ENCODE data around the gene ACP3. TPM values are rescaled to one million over a fixed set of nuclear protein-coding genes. Genes with fewer than 3 reads are reported as not detected.

The ACP3 gene
- total RNA-seq, 2 donors from 2014 or later: 5.6 to 5.9 TPM

DNA sequence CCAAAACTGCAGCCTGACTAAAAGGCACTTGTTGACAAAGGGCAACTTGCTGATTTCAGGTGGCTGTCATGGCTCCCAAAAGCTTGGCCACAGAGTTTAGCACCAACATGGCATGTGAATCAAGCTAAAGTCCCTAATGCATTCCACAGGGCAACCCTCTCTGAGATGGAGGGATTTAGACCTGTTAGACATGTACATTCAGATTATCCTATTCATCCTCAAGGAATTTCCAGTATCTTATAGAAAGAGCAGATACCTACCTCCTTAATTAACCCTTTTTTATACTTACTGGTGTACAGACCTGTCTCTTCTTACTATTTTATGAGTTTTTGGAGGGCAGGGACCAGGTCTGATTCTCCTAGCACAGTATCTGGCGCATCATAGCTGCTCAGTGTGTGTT, 31.3 kb downstream of the ACP3 start:
- ATAC-seq (ENCODE audit: insufficient number of reproducible peaks, low FRiP score, low read depth) (no peak), DNase-seq (ENCODE audit: low spot score) (no peak)
- no peak overlapping the region for H3K4me3 ChIP-seq
- no peaks in the 10 kb centered on the region for H3K27me3 ChIP-seq (replicated peaks; ENCODE audit: insufficient read depth)
- no peaks in the 10 kb centered on the region for H3K4me1 ChIP-seq (ENCODE audit: control insufficient read depth in 1 of 2, low read depth in 2 of 2)
- H3K27ac ChIP-seq: no peak overlapping the region
- H3K9me3 ChIP-seq: no peaks in the 10 kb centered on the region
- H3K36me3 ChIP-seq: no peaks in the 10 kb centered on the region
- TF ChIP-seq CTCF (IDR thresholded peaks at IDR 0.05): no peak

- Histone ChIP-seq H3K4me3 (no peak overlapping the region), H3K9me3 (no peaks in the 10 kb centered on the region), H3K4me1 (ENCODE audit: control insufficient read depth in 1 of 2, low read depth in 2 of 2) (no peaks in the 10 kb centered on the region), H3K36me3 (no peaks in the 10 kb centered on the region), H3K27ac (no peak overlapping the region), H3K27me3 (replicated peaks; ENCODE audit: insufficient read depth) (no peaks in the 10 kb centered on the region)
- DNase-seq (ENCODE audit: low spot score) (no peak), ATAC-seq (ENCODE audit: insufficient number of reproducible peaks, low FRiP score, low read depth) (no peak)
- TF ChIP-seq CTCF (IDR thresholded peaks at IDR 0.05): no peak
Measured at GRCh38 chr3:132350814-132351213, 33.6 kb downstream of the ACP3 start.

DNA sequence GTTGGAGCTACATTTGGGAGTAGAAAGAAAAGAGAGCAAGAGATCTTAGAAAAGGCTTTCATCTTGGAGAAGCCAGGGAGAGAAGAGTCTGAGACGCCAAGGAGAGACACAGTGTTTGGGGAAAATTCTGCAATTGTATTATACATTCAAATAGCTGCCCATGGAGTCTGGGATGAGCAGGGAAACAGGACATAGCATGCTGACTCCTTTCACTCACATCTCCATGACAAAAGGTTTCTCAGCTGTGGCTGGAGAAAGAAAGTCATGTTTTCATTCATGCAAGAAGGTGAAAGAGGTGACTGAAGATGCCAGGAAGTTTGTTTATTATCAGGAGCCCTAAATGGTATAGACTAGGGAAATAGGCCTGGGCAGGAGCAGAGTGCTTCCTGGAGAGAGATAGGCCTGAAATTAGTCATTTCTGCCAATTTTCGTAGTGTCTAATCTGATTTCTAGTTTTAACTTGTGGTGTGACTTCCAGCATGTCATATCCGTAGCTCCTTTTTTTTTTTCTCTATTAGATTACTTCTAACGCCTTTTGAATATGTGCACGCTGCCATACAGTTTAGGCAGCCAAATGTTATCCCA, 34.1 kb downstream of the ACP3 start:
- ATAC-seq (ENCODE audit: insufficient number of reproducible peaks, low FRiP score, low read depth): no peak

GRCh38 chr3:132352556-132353143, 35.4 kb downstream of the ACP3 start:
- peak; percentile 90 for TF ChIP-seq CTCF (IDR thresholded peaks at IDR 0.05)
- H3K27ac ChIP-seq: no peak overlapping the region
- H3K4me1 ChIP-seq (ENCODE audit: control insufficient read depth in 1 of 2, low read depth in 2 of 2): no peaks in the 10 kb centered on the region
- ATAC-seq (ENCODE audit: insufficient number of reproducible peaks, low FRiP score, low read depth) (peak; percentile 72), DNase-seq (ENCODE audit: low spot score) (peak; percentile 28)
- H3K9me3 ChIP-seq: no peaks in the 10 kb centered on the region
- H3K36me3 ChIP-seq: no peaks in the 10 kb centered on the region
- H3K4me3 ChIP-seq: no peak overlapping the region
- no peaks in the 10 kb centered on the region for H3K27me3 ChIP-seq (replicated peaks; ENCODE audit: insufficient read depth)

More for the DNA sequence above, 34.1 kb downstream of the ACP3 start:
- no peaks in the 10 kb centered on the region for H3K4me1 ChIP-seq (ENCODE audit: control insufficient read depth in 1 of 2, low read depth in 2 of 2)
- no peak for TF ChIP-seq CTCF (IDR thresholded peaks at IDR 0.05)
- no peak overlapping the region for H3K4me3 ChIP-seq
- no peaks in the 10 kb centered on the region for H3K27me3 ChIP-seq (replicated peaks; ENCODE audit: insufficient read depth)
- H3K36me3 ChIP-seq: no peaks in the 10 kb centered on the region
- H3K27ac ChIP-seq: no peak overlapping the region
- no peak for DNase-seq (ENCODE audit: low spot score)
- H3K9me3 ChIP-seq: no peaks in the 10 kb centered on the region

- TF ChIP-seq CTCF (IDR thresholded peaks at IDR 0.05): no peak
- Histone ChIP-seq H3K27ac (no peak overlapping the region), H3K4me3 (no peak overlapping the region), H3K9me3 (no peaks in the 10 kb centered on the region), H3K36me3 (no peaks in the 10 kb centered on the region), H3K27me3 (replicated peaks; ENCODE audit: insufficient read depth) (no peaks in the 10 kb centered on the region), H3K4me1 (ENCODE audit: control insufficient read depth in 1 of 2, low read depth in 2 of 2) (no peaks in the 10 kb centered on the region)
- ATAC-seq (ENCODE audit: insufficient number of reproducible peaks, low FRiP score, low read depth) (no peak), DNase-seq (ENCODE audit: low spot score) (no peak)
Measured at GRCh38 chr3:132354916-132355702, 37.9 kb downstream of the ACP3 start.

Data from thoracic aorta (tissue), 2 donors.